ENCODE results near the gene CA10.

Gene CA10

DNA sequence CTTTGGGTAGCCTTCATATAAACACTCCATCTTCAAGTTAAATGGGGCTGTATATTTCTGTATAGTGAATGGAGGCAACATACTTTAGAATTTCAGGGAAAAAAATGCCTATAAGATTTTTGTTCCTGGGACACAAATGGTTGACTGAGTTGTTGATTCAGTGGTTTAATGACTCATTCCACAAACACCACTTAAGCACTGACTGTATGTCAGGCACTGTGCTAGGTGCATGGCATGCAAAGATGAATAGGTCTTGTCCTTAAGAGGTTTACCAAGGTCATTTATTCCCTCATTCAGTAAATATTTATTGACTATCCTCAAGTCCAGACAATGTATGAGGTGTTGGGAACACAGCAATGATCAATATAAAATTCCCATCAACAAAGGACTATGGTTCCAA is 417.1 kb downstream of the CA10 start:
- no peak for TF ChIP-seq CTCF (IDR thresholded peaks at IDR 0.05; ENCODE audit: insufficient read depth, low read length, poor library complexity, severe bottlenecking)
- H3K27me3 ChIP-seq (replicated peaks; ENCODE audit: control insufficient read depth, insufficient read depth, low read length), result 0 out of 2 replicates have a peak, but pooled peaks cover 1% of the 10 kb centered on the region

DNA sequence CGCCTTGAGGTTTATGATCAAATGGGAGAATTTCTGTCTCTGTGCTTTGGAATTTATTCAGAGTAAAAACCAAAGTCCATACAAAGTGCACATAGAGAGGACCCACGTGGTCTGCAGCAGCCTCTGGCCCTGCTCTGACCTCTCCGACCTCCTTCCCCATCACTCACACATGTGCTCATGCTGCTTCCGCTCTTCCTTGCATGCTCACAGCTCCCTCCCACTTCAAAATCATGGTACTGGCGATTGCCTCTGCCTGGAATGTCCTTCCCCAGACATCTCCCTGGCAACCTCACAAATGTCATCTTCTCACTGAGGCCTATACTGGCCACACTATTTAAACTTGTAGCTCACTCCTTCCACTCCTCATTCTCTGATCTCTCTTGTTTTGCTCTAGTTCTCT is 418.0 kb downstream of the CA10 start:
- TF ChIP-seq CTCF (IDR thresholded peaks at IDR 0.05; ENCODE audit: insufficient read depth, low read length, poor library complexity, severe bottlenecking), result no peak
- Histone ChIP-seq H3K27me3 (replicated peaks; ENCODE audit: control insufficient read depth, insufficient read depth, low read length) (0 out of 2 replicates have a peak, but pooled peaks cover 1% of the 10 kb centered on the region), H3K4me3 (replicated peaks; ENCODE audit: low read depth, low read length) (no peak overlapping the region), H3K36me3 (ENCODE audit: control insufficient read depth, insufficient read depth, low read length) (no peaks in the 10 kb centered on the region)
- DNase-seq (ENCODE audit: extremely low read depth, insufficient read length), result no peak

More for the DNA sequence above, 417.1 kb downstream of the CA10 start:
- no peaks in the 10 kb centered on the region for H3K36me3 ChIP-seq (ENCODE audit: control insufficient read depth, insufficient read depth, low read length)
- H3K4me3 ChIP-seq (replicated peaks; ENCODE audit: low read depth, low read length), result no peak overlapping the region
- DNase-seq (ENCODE audit: extremely low read depth, insufficient read length), result no peak

- 0 out of 2 replicates have a peak, but pooled peaks cover 1% of the 10 kb centered on the region for H3K27me3 ChIP-seq (replicated peaks; ENCODE audit: control insufficient read depth, insufficient read depth, low read length)
- no peak for TF ChIP-seq CTCF (IDR thresholded peaks at IDR 0.05; ENCODE audit: insufficient read depth, low read length, poor library complexity, severe bottlenecking)
- no peak overlapping the region for H3K4me3 ChIP-seq (replicated peaks; ENCODE audit: low read depth, low read length)
- no peak for DNase-seq (ENCODE audit: extremely low read depth, insufficient read length)
- no peaks in the 10 kb centered on the region for H3K36me3 ChIP-seq (ENCODE audit: control insufficient read depth, insufficient read depth, low read length)
Observed at GRCh38 chr17:51739245-51739886, 419.1 kb downstream of the CA10 start.

DNA sequence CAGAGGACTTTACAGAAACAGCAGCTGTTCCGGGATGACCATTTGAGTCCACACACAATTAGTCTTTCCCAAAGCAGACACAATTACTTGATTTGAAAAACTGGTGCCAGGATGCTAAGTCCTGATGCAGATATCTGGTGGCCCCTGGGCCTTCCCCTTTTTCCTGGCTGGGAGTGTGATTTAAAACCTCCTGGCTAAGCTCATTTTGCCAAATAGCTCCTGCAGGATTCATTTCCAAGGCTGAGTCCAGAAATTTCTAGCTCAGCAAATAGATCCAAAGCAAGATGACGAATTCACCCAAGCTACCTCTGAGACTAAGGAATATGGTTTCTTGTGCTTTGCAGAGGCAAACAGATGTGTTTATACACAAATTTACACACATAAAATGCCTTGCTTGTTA is 422.2 kb downstream of the CA10 start:
- H3K36me3 ChIP-seq (ENCODE audit: control insufficient read depth, insufficient read depth, low read length), result no peaks in the 10 kb centered on the region
- peaks cover 1% of the 10 kb centered on the region; the same call in 1 of the 2 replicates for H3K27me3 ChIP-seq (replicated peaks; ENCODE audit: control insufficient read depth, insufficient read depth, low read length)
- no peak for DNase-seq (ENCODE audit: extremely low read depth, insufficient read length)
- TF ChIP-seq CTCF (IDR thresholded peaks at IDR 0.05; ENCODE audit: insufficient read depth, low read length, poor library complexity, severe bottlenecking), result no peak
- H3K4me3 ChIP-seq (replicated peaks; ENCODE audit: low read depth, low read length), result no peak overlapping the region

DNA sequence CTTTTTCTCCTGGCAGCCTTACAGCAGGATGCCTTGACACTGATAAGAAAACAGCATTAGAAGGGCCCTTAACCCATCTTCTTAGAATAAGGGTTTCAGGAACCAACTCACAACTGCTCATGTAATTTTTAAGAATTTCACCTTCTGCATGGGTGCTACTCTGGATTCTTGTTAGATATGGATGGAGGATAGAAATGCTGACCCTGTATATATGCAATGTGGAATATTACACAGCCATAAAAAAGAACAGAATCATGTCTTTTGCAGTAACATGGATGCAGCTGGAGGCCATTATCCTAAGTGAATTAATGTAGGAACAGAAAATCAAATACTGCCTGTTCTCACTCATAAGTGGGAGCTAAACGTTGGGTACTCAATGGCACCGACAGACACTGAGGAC is 423.5 kb downstream of the CA10 start:
- peaks cover 1% of the 10 kb centered on the region; the same call in 1 of the 2 replicates for H3K27me3 ChIP-seq (replicated peaks; ENCODE audit: control insufficient read depth, insufficient read depth, low read length)
- no peak for TF ChIP-seq CTCF (IDR thresholded peaks at IDR 0.05; ENCODE audit: insufficient read depth, low read length, poor library complexity, severe bottlenecking)
- no peak overlapping the region for H3K4me3 ChIP-seq (replicated peaks; ENCODE audit: low read depth, low read length)
- H3K36me3 ChIP-seq (ENCODE audit: control insufficient read depth, insufficient read depth, low read length), result no peaks in the 10 kb centered on the region
- no peak for DNase-seq (ENCODE audit: extremely low read depth, insufficient read length)
